Measurements from ENCODE around the gene RSRC2.
"Not testable (repeated sequence)": the region's sequence is repeated elsewhere in the genome, so short reads cannot be mapped to it uniquely, and the experiment has no call there.

The RSRC2 gene

GRCh38 chr12:122513660-122514059 is 13.1 kb downstream of the RSRC2 start:
- no peak for TF ChIP-seq CTCF (IDR thresholded peaks at IDR 0.05; ENCODE audit: control insufficient read depth, insufficient read depth, low read depth, low read length, missing control alignments)
- H3K4me3 ChIP-seq (ENCODE audit: control insufficient read depth, low read depth, low read length): no peak overlapping the region
- no peak for DNase-seq (ENCODE audit: low read depth)

DNA sequence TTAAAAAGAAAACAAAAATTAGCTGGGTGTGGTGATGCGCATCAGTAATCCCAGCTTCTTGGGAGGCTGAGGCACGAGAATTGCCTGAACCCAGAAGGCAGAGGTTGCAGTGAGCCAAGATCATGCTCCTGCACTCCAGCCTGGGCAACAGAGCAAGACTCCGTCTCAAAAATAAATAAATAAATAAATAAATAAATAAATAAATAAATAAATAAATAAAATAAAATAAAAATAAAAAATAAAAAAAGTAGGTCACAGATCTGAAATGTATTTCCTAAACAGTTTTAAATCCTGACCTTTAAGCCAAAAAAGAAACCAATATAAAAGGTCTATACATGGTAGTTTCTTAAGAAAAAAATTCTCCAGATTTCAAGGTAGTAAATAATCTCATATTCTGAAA is 13.7 kb downstream of the RSRC2 start:
- H3K4me3 ChIP-seq (ENCODE audit: control insufficient read depth, low read depth, low read length); DNase-seq (ENCODE audit: low read depth): not testable (repeated sequence)

GRCh38 chr12:122508163-122508562 is 18.6 kb downstream of the RSRC2 start:
- no peak overlapping the region for H3K4me3 ChIP-seq (ENCODE audit: control insufficient read depth, low read depth, low read length)
- no peak for TF ChIP-seq CTCF (IDR thresholded peaks at IDR 0.05; ENCODE audit: control insufficient read depth, insufficient read depth, low read depth, low read length, missing control alignments)
- no peak for DNase-seq (ENCODE audit: low read depth)

- no peak for TF ChIP-seq CTCF (IDR thresholded peaks at IDR 0.05; ENCODE audit: control insufficient read depth, insufficient read depth, low read depth, low read length, missing control alignments)
- H3K4me3 ChIP-seq (ENCODE audit: control insufficient read depth, low read depth, low read length): no peak overlapping the region
- no peak for DNase-seq (ENCODE audit: low read depth)
These were observed 20.3 kb downstream of the RSRC2 start for GRCh38 chr12:122506393-122506938.

- TF ChIP-seq CTCF (IDR thresholded peaks at IDR 0.05; ENCODE audit: control insufficient read depth, insufficient read depth, low read depth, low read length, missing control alignments): no peak
- H3K4me3 ChIP-seq (ENCODE audit: control insufficient read depth, low read depth, low read length): no peak overlapping the region
- no peak for DNase-seq (ENCODE audit: low read depth)
These were observed 21.2 kb downstream of the RSRC2 start for GRCh38 chr12:122505419-122506051.

GRCh38 chr12:122503783-122504590 is 22.7 kb downstream of the RSRC2 start:
- no peak overlapping the region for H3K4me3 ChIP-seq (ENCODE audit: control insufficient read depth, low read depth, low read length)
- no peak for DNase-seq (ENCODE audit: low read depth)
- TF ChIP-seq CTCF (IDR thresholded peaks at IDR 0.05; ENCODE audit: control insufficient read depth, insufficient read depth, low read depth, low read length, missing control alignments): no peak

DNA sequence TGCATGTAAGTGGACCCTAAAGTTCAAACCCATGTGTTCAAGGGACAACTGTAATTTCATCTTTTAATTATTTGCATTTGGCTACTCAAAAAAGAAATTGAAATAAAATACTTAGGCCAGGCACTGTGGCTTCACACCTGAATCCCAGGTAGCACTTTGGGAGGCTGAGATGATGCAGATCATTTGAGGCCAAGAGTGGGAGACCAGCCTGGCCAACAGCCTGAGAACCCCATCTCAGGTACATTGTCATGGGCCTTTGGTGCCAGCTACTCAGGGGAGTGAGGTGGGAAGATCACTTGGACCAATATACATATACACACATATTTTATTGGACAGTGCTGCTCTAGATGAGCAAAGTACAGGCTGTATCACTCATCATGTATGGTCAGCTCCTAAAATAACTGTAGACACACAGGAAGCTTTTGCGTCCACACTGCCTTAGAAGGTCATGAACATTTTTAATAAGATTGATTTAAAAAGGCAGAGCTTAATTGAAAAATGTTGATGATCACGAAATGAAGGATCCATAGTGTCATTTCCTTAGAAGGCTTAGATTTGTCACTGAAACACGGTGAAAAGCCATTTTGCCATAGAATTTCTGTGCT is 23.5 kb downstream of the RSRC2 start:
- TF ChIP-seq CTCF (IDR thresholded peaks at IDR 0.05; ENCODE audit: control insufficient read depth, insufficient read depth, low read depth, low read length, missing control alignments): no peak
- H3K4me3 ChIP-seq (ENCODE audit: control insufficient read depth, low read depth, low read length): no peak overlapping the region
- DNase-seq (ENCODE audit: low read depth): no peak

Data from AG09309 (cell line).